GM12878 (cell line): ENCODE data around the gene CYP4Z1. TPM values are rescaled to one million over a fixed set of nuclear protein-coding genes. Genes with fewer than 3 reads are reported as not detected.

Source experiments
- CREM ChIP-seq: IDR thresholded peaks from 2 replicates; pipeline ENCODE4 v1.6.1; 2014; ENCODE audit warnings: antibody characterized with exemption, low read depth
- HDAC6 ChIP-seq: fragments of 200-600 bp; sonication (generic); IDR thresholded peaks from one replicate; pipeline ENCODE4 v1.8.0; 2017; ENCODE audit warnings: antibody characterized with exemption; ENCODE audit not compliant: unreplicated experiment
- HSF1 ChIP-seq: fragments of 150-350 bp; IDR thresholded peaks from 2 replicates; pipeline ENCODE4 v1.6.1; 2014; ENCODE audit warnings: mild to moderate bottlenecking, low read depth, low read length
- MEF2B ChIP-seq: fragments of 450-650 bp; IDR thresholded peaks from 2 replicates; pipeline ENCODE4 v1.6.1; 2018; ENCODE audit warnings: mild to moderate bottlenecking, moderate library complexity; ENCODE audit not compliant: partially characterized antibody, poor library complexity, severe bottlenecking
- RELB ChIP-seq: fragments of 450-650 bp; IDR thresholded peaks from 2 replicates; pipeline ENCODE4 v1.6.1; 2017; ENCODE audit warnings: low read depth, mild to moderate bottlenecking, moderate library complexity
- REST ChIP-seq: IDR thresholded peaks from 2 replicates; pipeline ENCODE4 v1.6.1; 2012; ENCODE audit warnings: mild to moderate bottlenecking, low read depth, low read length
- SMC3 ChIP-seq: IDR thresholded peaks from 2 replicates; pipeline ENCODE4 v1.6.1; 2011; ENCODE audit warnings: low read length, improper control_type of control experiment, borderline replicate concordance
- TCF7 ChIP-seq: IDR thresholded peaks from 2 replicates; pipeline ENCODE4 v1.6.1; 2014; ENCODE audit warnings: antibody characterized with exemption, borderline replicate concordance
- polyA plus RNA-seq, 11 experiments: library from polyadenylated mRNA; depleted of rRNA in 4 of 11; unstranded in 6 of 11; stranded (reverse) in 5 of 11; fragments of >200 nt; fragmentation: Nextera tagmentation in 4 of 11; fragmentation: Illumina TruSeq in 1 of 11; extraction: Ambion mirVana in 4 of 11; extraction: Trizol in 1 of 11; gene quantifications; 1 replicate in 1 of 11; 2 replicates in 10 of 11; pipeline versions ENCODE4 v1.2.1 to v1.2.3, GENCODE V29; 2011 to 2016; ENCODE audit warnings: inconsistent platforms in 2 of 11, missing spikeins in 2 of 11, low read depth in 1 of 11
- total RNA-seq, 4 experiments: library from RNA; depleted of rRNA in 3 of 4; stranded (reverse); fragments of >200 nt in 3 of 4; fragmentation: Illumina TruSeq in 1 of 4; extraction: Trizol in 1 of 4; gene quantifications; 2 replicates each; pipeline versions ENCODE4 v1.2.1 to v1.2.3, GENCODE V29; 2013 to 2021

The CYP4Z1 gene
- total and polyA plus RNA-seq, 10 of the 15 experiments (the other 5 are each of a cell fraction or from before 2014, with no cell fraction given), result not detected

- TF ChIP-seq HSF1, result no peak
- TF ChIP-seq CREM, result no peak
- no peak for TF ChIP-seq TCF7
- TF ChIP-seq RELB, result no peak
- no peak for TF ChIP-seq MEF2B
- no peak for TF ChIP-seq HDAC6
- TF ChIP-seq SMC3, result no peak
- no peak for TF ChIP-seq REST
These were observed 46.0 kb upstream of the CYP4Z1 start (continued) for GRCh38 chr1:47021070-47021469.
